Measurements from ENCODE around the gene CD6.

DNA sequence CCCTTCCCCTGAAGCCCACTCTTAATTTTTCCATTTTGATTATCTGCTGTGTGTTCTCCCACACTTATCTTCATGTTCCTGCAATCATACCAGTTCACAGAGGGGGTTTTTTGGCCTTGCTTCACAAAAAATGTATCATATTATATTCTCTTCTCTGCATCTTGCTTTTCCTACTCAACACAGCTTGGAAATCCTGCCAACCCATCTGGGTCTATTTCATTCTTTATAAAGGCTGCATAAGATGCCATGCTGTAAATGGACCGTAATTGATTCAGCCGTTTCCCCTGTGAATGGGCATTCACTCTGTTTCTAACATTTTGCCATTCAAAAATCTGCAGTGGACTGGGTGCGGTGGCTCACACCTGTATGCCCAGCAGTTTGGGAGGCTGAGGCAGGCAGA, 30.5 kb downstream of the CD6 start:
- TF ChIP-seq SIN3A (IDR thresholded peaks at IDR 0.05; ENCODE audit: borderline replicate concordance, insufficient read depth, low read length) (no peak), TAF1 (IDR thresholded peaks at IDR 0.05; ENCODE audit: borderline replicate concordance, insufficient read depth, low read length) (no peak), POLR2AphosphoS5 (IDR thresholded peaks at IDR 0.05; ENCODE audit: low read depth, low read length) (no peak)
- TF ChIP-seq, protein P1, sequence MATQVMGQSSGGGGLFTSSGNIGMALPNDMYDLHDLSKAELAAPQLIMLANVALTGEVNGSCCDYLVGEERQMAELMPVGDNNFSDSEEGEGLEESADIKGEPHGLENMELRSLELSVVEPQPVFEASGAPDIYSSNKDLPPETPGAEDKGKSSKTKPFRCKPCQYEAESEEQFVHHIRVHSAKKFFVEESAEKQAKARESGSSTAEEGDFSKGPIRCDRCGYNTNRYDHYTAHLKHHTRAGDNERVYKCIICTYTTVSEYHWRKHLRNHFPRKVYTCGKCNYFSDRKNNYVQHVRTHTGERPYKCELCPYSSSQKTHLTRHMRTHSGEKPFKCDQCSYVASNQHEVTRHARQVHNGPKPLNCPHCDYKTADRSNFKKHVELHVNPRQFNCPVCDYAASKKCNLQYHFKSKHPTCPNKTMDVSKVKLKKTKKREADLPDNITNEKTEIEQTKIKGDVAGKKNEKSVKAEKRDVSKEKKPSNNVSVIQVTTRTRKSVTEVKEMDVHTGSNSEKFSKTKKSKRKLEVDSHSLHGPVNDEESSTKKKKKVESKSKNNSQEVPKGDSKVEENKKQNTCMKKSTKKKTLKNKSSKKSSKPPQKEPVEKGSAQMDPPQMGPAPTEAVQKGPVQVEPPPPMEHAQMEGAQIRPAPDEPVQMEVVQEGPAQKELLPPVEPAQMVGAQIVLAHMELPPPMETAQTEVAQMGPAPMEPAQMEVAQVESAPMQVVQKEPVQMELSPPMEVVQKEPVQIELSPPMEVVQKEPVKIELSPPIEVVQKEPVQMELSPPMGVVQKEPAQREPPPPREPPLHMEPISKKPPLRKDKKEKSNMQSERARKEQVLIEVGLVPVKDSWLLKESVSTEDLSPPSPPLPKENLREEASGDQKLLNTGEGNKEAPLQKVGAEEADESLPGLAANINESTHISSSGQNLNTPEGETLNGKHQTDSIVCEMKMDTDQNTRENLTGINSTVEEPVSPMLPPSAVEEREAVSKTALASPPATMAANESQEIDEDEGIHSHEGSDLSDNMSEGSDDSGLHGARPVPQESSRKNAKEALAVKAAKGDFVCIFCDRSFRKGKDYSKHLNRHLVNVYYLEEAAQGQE (IDR thresholded peaks at IDR 0.05; ENCODE audit: insufficient read depth in 1 of 2, low read depth in 2 of 2, low read length in 2 of 2), result no peak

Measured in PFSK-1 (cell line).